Hepatocyte (in vitro differentiated cells): ENCODE results near the gene CLASP2. TPM values are rescaled to one million over a fixed set of nuclear protein-coding genes. Genes with fewer than 3 reads are reported as not detected.

Experiments
- DNase-seq: peaks from one replicate; pipeline ENCODE4 v3.0.0-alpha.2; 2016; ENCODE audit warnings: low spot score
- H2AFZ ChIP-seq: fragments of 200-600 bp; sonication (generic); 2 replicates; pipeline ENCODE4 v1.6.0; 2016; ENCODE audit warnings: antibody characterized with exemption, mild to moderate bottlenecking
- H3K27ac ChIP-seq: fragments of 200-600 bp; sonication (generic); 2 replicates; pipeline ENCODE4 v1.5.1; 2016; ENCODE audit warnings: mild to moderate bottlenecking
- H3K27me3 ChIP-seq: fragments of 200-600 bp; sonication (generic); 2 replicates; pipeline ENCODE4 v1.6.1; 2016
- H3K36me3 ChIP-seq: fragments of 200-600 bp; sonication (generic); replicated peaks from 2 replicates; pipeline ENCODE4 v1.5.1; 2016; ENCODE audit warnings: low read depth; ENCODE audit not compliant: insufficient read depth
- H3K4me1 ChIP-seq: fragments of 200-600 bp; sonication (generic); 2 replicates; pipeline ENCODE4 v1.5.1; 2016; ENCODE audit warnings: mild to moderate bottlenecking, moderate library complexity; ENCODE audit not compliant: insufficient read depth
- H3K4me2 ChIP-seq: fragments of 200-600 bp; sonication (generic); 2 replicates; pipeline ENCODE4 v1.6.0; 2016
- H3K4me3 ChIP-seq: fragments of 200-600 bp; sonication (generic); 2 replicates; pipeline ENCODE4 v1.5.1; 2016; ENCODE audit warnings: mild to moderate bottlenecking
- H3K79me2 ChIP-seq: fragments of 200-600 bp; sonication (generic); 2 replicates; pipeline ENCODE4 v1.6.0; 2017; ENCODE audit warnings: mild to moderate bottlenecking
- H3K9me2 ChIP-seq: fragments of 200-600 bp; sonication (generic); replicated peaks from 2 replicates; pipeline ENCODE4 v1.6.0; 2017; ENCODE audit warnings: mild to moderate bottlenecking; ENCODE audit not compliant: insufficient read depth
- H3K9me3 ChIP-seq: fragments of 200-600 bp; sonication (generic); 2 replicates; pipeline ENCODE4 v1.5.1; 2016; ENCODE audit warnings: low read depth, mild to moderate bottlenecking
- H4K20me1 ChIP-seq: fragments of 200-600 bp; sonication (generic); 2 replicates; pipeline ENCODE4 v1.6.0; 2016; ENCODE audit warnings: mild to moderate bottlenecking; ENCODE audit not compliant: insufficient read depth, poor library complexity, severe bottlenecking
- EZH2 ChIP-seq: fragments of 200-600 bp; sonication (generic); IDR thresholded peaks from 2 replicates; pipeline ENCODE4 v1.6.1; 2016; ENCODE audit warnings: antibody characterized with exemption, mild to moderate bottlenecking, borderline replicate concordance
- EZH2phosphoT487 ChIP-seq: fragments of 200-600 bp; sonication (generic); IDR thresholded peaks from one replicate; pipeline ENCODE4 v1.6.1; 2018; ENCODE audit warnings: antibody characterized with exemption, mild to moderate bottlenecking, low read depth, moderate library complexity; ENCODE audit not compliant: unreplicated experiment, severe bottlenecking
- WGBS: methylation state at CpG from one replicate; pipeline ENCODE4 v1.1.6; 2016; ENCODE audit warnings: low lambda C conversion rate; ENCODE audit errors: missing lambda C conversion rate; 5-methylcytosine and 5-hydroxymethylcytosine counted together
- polyA plus RNA-seq: library from polyadenylated mRNA; unstranded; fragments of >200 nt; fragmentation: Nextera tagmentation; extraction: Ambion mirVana; gene quantifications from 2 replicates; pipeline ENCODE4 v1.2.1, GENCODE V29; 2016
- total RNA-seq: library from RNA; depleted of rRNA; stranded (reverse); fragments of >200 nt; gene quantifications from 2 replicates; pipeline ENCODE4 v1.2.3, GENCODE V29; 2014
- TF ChIP-seq, protein P1 (sequence below): fragments of 200-600 bp; sonication (generic); IDR thresholded peaks from 2 replicates; pipeline ENCODE4 v1.5.1; 2016; ENCODE audit warnings: antibody characterized with exemption, mild to moderate bottlenecking; ENCODE audit not compliant: poor library complexity

Gene CLASP2
- total and polyA plus RNA-seq, 2 experiments from 2014 or later, result 12.0 to 34.5 TPM

DNA sequence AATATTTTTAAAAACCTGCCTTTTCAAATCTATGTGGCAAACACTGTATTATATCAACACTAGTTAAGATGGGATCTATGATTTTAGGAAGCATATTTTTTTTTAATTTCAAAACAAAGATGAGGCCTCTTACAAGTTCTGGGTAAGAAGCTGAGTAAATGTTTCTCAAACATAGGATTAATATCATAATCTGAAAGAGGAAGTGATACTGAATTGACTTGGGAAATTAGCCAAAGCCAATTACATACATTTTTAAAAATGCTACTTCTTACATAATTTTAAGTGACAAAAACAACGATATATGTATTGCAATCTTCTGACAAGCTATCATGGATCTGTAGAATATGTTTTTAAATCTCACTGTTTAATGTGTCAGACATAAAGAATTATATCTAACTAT, 142.7 kb downstream of the CLASP2 start:
- Histone ChIP-seq H3K9me3 (no peaks in the 10 kb centered on the region), H3K27me3 (no peaks in the 10 kb centered on the region), H3K27ac (no peak overlapping the region), H3K4me2 (no peak overlapping the region), H3K36me3 (no peaks in the 10 kb centered on the region), H4K20me1 (no peaks in the 10 kb centered on the region), H2AFZ (no peak overlapping the region), H3K4me3 (no peak overlapping the region), H3K9me2 (no peaks in the 10 kb centered on the region), H3K79me2 (no peaks in the 10 kb centered on the region), H3K4me1 (no peaks in the 10 kb centered on the region)
- DNase-seq, result no peak
- WGBS, result 91% methylated on average over 1 of the region's 1 CpG
- TF ChIP-seq EZH2phosphoT487, result no peak
- no peak for TF ChIP-seq EZH2
- TF ChIP-seq, protein P1, sequence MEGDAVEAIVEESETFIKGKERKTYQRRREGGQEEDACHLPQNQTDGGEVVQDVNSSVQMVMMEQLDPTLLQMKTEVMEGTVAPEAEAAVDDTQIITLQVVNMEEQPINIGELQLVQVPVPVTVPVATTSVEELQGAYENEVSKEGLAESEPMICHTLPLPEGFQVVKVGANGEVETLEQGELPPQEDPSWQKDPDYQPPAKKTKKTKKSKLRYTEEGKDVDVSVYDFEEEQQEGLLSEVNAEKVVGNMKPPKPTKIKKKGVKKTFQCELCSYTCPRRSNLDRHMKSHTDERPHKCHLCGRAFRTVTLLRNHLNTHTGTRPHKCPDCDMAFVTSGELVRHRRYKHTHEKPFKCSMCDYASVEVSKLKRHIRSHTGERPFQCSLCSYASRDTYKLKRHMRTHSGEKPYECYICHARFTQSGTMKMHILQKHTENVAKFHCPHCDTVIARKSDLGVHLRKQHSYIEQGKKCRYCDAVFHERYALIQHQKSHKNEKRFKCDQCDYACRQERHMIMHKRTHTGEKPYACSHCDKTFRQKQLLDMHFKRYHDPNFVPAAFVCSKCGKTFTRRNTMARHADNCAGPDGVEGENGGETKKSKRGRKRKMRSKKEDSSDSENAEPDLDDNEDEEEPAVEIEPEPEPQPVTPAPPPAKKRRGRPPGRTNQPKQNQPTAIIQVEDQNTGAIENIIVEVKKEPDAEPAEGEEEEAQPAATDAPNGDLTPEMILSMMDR, result no peak

DNA sequence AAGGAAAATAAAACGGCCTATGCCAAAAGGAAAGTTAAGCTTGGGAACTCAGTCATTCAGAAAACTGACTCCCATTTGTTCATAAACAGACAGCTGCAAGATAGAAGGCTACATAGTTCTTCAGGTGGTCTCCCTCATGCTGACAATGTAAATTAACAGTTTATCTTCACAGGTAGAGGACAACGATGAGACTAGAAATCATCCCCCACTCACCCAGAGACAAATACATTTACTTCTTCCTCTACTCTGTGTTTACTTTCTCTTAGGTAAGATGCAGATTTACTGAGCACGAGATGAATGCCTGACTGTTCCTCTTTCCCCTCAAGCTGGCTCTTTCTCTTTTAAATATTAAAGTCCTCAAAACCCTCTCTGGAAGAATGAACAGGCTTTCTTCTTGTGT, 160.2 kb downstream of the CLASP2 start:
- Histone ChIP-seq H3K9me3 (no peaks in the 10 kb centered on the region), H3K27me3 (no peaks in the 10 kb centered on the region), H3K4me2 (no peak overlapping the region), H3K27ac (no peak overlapping the region), H3K9me2 (no peaks in the 10 kb centered on the region), H4K20me1 (no peaks in the 10 kb centered on the region), H3K79me2 (no peaks in the 10 kb centered on the region), H2AFZ (no peak overlapping the region), H3K4me3 (no peak overlapping the region), H3K36me3 (no peaks in the 10 kb centered on the region), H3K4me1 (no peaks in the 10 kb centered on the region)
- no peak for DNase-seq
- WGBS, result 37% methylated on average over 3 of the region's 3 CpGs
- TF ChIP-seq EZH2, result no peak
- TF ChIP-seq, protein P1, result no peak
- no peak for TF ChIP-seq EZH2phosphoT487

DNA sequence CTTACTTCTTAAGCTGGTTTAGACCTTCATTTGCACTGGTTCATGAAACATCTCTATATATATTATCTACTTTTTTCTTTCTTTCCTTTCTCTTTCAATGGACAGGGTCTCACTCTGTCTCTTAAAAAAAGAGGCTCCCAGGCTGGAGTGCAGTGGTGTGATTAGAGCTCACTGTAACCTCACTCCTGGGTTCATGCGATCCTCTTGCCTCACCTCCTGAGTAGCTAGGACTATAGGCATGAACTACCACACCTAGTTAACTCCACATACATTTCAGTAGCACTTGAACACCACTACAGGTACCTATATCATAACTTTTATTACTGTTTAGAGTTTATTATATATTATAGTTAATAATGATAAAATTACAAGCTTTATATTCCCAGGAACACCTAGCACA, 160.8 kb downstream of the CLASP2 start:
- no peak overlapping the region for H3K27ac ChIP-seq
- WGBS, result 100% methylated on average over 1 of the region's 1 CpG
- H3K4me3 ChIP-seq, result no peak overlapping the region
- H3K9me2 ChIP-seq, result no peaks in the 10 kb centered on the region
- H3K9me3 ChIP-seq, result no peaks in the 10 kb centered on the region
- TF ChIP-seq EZH2phosphoT487 (no peak), EZH2 (no peak)
- TF ChIP-seq, protein P1, result no peak
- H4K20me1 ChIP-seq, result no peaks in the 10 kb centered on the region
- H3K4me2 ChIP-seq, result no peak overlapping the region
- H2AFZ ChIP-seq, result no peak overlapping the region
- H3K27me3 ChIP-seq, result no peaks in the 10 kb centered on the region
- H3K36me3 ChIP-seq, result no peaks in the 10 kb centered on the region
- H3K4me1 ChIP-seq, result no peaks in the 10 kb centered on the region
- H3K79me2 ChIP-seq, result no peaks in the 10 kb centered on the region
- no peak for DNase-seq

DNA sequence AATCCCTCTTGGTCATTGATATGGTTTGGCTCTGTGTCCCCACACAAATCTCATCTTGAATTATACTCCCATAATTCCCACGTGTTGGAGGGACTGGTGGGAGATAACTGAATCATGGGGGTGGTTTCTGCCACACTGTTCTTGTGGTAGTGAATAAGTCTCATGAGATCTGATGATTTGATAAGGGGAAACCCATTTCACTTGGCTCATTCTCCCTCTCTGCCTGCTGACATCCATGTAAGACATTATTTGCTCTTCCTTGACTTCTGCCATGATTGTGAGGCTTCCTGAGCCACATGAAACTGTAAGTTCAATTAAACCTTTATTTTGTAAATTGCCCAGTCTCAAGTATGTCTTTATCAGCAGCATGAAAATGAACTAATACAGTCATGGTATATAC, 171.0 kb downstream of the CLASP2 start:
- H3K4me1 ChIP-seq, result no peaks in the 10 kb centered on the region
- H3K27ac ChIP-seq, result no peak overlapping the region
- no peak overlapping the region for H3K4me3 ChIP-seq
- no peak for DNase-seq
- H3K4me2 ChIP-seq, result no peak overlapping the region
- no peaks in the 10 kb centered on the region for H3K9me3 ChIP-seq
- no peak for TF ChIP-seq EZH2
- TF ChIP-seq, protein P1, result no peak
- TF ChIP-seq EZH2phosphoT487, result no peak
- H2AFZ ChIP-seq, result no peak overlapping the region
- H3K9me2 ChIP-seq, result no peaks in the 10 kb centered on the region
- no peaks in the 10 kb centered on the region for H4K20me1 ChIP-seq
- no peaks in the 10 kb centered on the region for H3K36me3 ChIP-seq
- no peaks in the 10 kb centered on the region for H3K27me3 ChIP-seq
- H3K79me2 ChIP-seq, result no peaks in the 10 kb centered on the region
- WGBS, result 94% methylated on average over 1 of the region's 1 CpG
